GM15510 (cell line): Measurements from ENCODE around the gene RRAGA.
A peak's percentile ranks its signal among the peaks of the same experiment; 100 is the strongest.

ENCODE experiments used
- POLR2A ChIP-seq: IDR thresholded peaks from 3 replicates; pipeline ENCODE4 v1.6.1; 2011; ENCODE audit warnings: borderline replicate concordance; ENCODE audit not compliant: insufficient read length; ENCODE audit errors: extremely low read depth

RRAGA gene, protein sequence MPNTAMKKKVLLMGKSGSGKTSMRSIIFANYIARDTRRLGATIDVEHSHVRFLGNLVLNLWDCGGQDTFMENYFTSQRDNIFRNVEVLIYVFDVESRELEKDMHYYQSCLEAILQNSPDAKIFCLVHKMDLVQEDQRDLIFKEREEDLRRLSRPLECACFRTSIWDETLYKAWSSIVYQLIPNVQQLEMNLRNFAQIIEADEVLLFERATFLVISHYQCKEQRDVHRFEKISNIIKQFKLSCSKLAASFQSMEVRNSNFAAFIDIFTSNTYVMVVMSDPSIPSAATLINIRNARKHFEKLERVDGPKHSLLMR

DNA sequence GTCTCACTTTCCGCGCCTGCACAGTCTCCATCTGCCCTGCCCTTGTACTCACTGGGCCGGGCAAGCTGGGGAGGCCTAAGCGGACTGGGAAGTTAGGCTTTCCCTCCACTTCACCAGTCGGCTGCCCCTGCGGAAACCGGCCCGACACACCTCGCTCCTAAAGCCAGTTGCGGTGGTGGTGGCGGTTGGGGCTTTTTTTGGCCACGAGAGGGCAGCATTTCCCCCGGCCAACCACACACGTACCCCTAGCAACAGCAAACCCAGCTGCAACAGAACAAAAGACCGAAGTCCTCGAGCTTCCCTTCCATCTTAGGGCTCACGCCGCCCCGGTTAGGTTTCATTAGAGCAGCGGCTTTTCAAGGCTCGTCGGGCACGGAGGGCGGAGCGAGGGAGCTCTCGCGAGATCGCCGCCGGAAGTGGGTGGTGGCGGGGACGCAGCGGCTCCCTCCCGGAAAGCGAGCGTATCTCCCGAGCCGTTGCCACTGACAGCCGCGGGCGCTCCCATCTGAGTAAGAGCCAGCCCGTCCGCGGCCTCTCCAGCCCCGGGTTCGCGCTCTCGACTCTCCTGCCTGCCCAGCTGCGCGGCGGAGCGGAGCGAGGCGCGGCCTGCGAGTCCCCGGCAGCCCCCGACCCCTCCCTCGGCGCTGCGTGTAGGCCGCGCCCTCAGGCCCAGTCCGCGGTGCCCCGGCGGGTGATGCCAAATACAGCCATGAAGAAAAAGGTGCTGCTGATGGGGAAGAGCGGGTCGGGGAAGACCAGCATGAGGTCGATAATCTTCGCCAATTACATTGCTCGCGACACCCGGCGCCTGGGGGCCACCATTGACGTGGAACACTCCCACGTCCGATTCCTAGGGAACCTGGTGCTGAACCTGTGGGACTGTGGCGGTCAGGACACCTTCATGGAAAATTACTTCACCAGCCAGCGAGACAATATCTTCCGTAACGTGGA is at the start of gene RRAGA:
Gene RRAGA (plus strand): TSS at position 462 of the 951 bp plus-strand sequence. CDS start 233 bp downstream, at position 695.
- TF ChIP-seq POLR2A = peak; percentile 92

DNA sequence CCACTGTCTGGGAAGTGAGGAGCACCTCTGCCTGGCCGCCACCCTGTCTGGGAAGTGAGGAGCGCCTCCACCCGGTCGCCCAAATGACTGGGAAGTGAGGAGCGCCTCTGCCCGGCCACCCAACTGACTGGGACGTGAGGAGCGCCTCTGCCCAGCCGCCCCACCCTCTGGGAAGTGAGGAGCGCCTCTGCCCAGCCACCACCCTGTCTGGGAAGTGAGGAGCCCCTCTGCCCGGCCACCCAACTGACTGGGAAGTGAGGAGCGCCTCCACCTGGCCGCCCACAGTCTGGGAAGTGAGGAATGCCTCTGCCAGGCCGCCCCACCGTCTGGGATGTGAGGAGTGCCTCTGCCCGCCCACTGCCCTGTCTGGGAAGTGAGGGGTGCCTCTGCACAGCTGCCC is 49.1 kb upstream of the RRAGA start:
- no peak for TF ChIP-seq POLR2A

DNA sequence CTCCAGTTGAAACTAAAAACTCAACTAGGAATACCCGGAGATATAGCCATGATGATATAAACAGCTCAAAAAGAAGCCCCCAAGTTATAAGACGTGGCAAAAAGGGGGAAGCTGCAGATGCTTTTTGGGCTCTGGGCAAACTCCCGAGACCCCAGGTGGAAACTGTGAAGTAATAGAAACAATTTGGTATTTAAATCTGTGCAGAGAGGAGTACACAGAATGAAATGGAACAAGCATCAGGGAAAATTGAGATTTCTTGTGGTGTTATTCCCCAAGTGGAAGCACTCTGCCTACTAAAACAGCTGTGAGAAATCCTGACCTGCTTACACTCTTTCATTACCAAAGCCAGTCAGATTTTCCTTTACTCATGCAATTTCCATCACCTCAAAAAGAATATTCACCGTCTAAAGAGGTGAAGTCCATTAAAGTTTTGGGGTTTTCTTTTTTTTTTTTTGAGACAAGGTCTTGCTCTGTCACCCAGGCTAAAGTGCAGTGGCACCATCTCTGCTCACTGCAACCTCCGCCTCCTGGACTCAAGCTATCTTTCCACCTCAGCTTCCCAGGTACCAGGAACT is 39.7 kb upstream of the RRAGA start:
- TF ChIP-seq POLR2A = no peak

DNA sequence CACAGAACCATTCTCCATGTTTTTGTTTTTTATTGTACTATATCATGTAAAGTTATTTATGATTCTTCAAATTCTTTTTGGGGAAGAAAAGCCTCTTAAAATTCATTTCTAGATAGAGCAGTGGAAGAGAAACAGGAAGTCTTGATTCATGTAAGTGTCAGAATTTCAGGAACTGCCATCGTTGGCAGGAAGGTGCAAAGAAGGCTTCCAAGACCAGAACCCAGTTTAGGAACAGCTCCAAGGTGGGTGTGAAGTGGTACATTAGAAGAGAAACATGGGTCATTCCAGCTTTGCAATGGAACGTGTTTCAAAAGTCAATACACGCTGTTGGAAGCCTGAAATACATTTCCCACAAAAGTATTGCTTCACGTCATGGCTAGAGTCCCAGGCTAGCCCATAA is 31.0 kb upstream of the RRAGA start:
- no peak for TF ChIP-seq POLR2A

DNA sequence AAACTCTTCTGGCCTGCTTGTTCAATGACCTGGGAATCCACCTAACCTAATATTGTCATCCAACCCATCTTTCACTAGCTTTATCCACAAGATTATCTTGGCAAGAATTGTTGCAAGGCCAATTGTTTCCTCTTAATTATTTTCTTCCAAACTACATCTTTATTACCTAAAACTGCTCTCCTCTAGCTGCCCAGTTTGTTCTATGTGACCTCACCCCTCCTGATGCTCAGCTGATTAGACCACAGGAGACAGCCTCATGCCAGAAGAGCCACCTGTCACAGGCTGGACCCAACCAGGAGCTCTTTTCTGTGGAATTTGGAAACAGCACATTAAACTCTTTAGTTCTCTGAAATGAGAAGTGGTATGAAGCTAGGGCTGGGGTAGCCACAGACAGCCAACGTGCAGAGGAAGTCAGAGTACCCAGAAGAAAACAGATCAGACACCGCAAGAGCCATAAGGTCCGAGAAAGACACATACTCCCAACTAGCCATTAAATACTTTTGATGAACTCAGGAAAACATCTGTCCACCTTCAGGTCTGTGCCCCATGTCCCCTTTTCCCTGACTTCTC is 28.3 kb upstream of the RRAGA start:
- TF ChIP-seq POLR2A = no peak

DNA sequence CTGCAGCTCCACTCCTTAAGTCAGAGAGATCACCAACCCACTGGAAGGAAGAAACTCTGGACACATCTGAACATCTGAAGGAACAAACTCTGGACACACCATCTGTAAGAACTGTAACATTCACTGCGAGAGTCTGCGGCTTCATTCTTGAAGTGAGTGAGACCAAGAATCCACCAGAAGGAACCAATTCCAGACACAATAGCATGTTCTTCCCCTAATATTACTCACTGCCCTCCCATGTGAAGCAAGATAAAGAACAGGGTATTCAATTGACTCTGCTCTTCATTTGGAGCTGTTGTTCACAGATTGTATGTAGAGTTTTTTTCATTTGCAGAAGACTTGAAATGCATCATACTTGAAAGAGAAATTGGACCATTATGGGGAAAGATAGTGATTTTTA is 27.0 kb upstream of the RRAGA start:
- no peak for TF ChIP-seq POLR2A

DNA sequence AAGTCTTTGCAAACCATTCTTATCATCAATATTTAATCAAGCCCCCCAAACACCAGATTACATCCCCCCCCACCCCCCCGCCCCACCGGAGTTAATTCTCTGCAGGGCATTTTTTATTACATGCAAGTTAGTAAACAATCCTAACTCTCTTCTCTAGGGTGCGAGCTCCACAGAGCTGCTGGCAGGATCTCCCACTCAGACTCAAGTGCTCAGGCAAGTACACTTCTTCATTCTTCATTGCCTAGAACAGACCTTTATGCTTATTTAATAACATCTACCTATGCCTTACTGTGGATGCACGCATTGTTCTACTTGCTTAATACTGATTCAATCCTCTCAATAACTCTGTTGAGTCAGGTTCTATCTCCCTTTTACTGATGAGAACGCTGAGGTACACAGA is 26.1 kb upstream of the RRAGA start:
- no peak for TF ChIP-seq POLR2A

DNA sequence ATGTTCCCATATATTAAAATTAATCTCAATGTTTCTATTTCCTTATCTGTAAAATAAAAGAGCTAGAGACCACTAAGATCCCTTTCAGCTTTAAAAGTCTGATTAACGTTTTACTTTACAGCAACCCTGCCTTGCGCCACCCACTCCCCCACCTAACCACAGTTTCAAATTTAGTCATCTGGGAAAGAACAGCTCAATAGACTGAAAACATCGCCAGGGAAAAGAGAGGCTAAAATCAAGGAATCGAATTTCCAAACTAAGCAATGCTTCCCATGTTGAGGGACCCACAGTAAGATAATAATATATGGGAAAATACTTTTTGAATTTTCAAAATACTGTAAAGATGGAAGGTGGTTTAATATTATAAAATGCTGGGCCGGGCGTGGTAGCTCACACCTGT is 22.9 kb upstream of the RRAGA start:
- TF ChIP-seq POLR2A = no peak

DNA sequence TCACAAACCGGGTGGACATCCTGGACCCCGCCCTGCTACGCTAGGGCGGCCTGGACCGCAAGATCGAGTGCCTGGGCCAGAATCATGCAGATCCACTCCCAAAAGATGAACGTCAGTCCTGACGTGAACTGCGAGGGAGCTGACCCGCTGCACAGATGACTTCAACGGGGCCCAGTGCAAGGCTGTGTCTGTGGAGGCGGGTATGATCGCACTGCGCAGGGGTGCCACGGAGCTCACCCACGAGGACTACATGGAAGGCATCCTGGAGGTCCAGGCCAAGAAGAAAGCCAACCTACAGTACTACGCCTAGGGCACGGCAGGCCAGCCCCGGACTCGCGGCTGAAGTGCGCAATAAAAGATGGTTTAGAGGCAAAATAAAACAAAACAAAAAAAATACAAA is 21.4 kb upstream of the RRAGA start:
- TF ChIP-seq POLR2A = no peak

DNA sequence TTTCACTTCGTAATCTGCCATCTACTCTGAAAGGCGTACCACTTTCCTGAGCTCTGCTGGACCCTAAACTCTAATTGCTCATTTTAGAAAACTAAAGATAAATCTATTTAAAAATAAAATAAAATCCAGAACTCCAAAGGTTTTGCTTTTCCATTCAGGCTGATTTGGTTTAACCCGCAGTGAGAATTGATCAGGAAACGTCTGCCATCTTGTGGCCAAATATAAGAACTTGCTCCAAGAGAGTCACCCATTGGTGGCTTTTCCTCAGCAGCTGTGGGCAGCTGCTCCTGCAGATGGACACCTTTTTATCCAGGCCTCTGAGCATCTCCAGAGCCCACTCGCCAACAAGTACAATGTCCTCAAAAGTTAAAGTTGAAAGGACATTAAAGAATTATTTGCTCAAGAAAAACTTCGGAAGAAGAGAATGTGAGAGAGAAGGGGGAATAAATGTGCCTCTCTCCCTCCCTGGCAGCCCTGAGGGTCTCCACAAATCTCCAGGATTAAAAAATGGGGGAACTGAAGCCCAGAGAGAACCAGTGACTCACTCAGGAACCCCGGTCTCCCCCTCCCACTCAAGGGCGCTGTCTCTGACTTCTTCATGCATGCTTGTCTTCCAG is 20.3 kb upstream of the RRAGA start:
- no peak for TF ChIP-seq POLR2A

DNA sequence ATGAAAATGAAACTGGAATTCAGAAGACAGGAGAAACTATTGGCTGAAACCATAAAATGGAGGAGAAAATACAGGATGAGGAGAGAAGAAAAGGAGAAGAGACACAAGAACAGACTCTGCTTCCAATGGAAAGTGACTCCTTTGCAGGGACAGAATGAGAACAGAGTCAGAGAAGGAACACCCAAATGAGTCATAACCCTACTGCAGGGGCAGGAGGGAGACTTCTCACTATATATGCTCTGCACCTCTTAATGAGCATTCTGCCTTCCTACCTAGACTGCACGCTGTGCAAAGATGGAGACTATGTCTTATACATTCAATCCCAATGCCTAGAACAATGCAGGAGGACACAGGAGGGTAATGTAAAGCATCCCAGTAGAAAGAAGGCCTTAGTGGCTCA is 18.3 kb upstream of the RRAGA start:
- no peak for TF ChIP-seq POLR2A

DNA sequence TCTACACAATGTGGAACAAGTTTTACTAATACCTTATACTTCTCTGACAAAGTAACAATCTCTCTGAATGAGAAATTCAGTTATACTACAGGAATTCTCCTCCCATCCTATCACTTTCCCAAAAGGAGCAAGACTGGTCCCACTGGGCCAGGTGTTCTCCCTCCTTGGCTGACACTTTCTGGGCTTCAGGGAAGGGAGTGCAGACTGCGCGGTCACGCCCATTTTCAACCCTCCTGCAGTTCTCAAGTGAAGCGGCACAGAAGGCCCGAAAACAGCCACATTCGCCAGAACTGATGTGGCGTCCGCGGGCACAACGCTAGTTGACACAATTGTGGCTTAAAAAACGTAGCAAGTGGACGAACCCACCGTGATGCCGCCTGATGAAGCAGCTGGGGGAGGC is 16.8 kb upstream of the RRAGA start:
- TF ChIP-seq POLR2A = no peak

DNA sequence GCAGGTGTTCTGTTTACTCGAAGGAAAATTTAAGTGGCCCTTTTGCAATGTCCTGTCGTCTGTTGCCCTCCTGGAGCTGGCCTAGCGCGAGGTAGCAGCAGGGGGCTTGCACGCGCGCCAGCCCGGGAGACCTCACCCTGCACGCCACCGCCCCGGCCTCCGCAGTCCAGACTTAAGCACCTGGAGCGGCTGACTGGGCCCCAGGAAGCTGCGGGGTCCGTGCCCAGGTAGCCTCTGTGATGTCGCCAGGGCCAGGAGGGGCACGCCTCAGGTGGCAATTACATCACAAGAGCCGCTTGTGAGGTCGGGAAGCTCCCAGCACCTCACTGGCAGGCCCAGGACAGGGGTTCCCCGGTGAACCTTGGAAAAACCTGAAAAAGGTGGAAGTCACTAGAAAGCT is 16.2 kb upstream of the RRAGA start, which contains the start of gene SAXO1:
Gene SAXO1 (minus strand): TSS at position 195 of the 400 bp plus-strand sequence. CDS start 301 bp downstream, outside the sequence.
- no peak for TF ChIP-seq POLR2A

DNA sequence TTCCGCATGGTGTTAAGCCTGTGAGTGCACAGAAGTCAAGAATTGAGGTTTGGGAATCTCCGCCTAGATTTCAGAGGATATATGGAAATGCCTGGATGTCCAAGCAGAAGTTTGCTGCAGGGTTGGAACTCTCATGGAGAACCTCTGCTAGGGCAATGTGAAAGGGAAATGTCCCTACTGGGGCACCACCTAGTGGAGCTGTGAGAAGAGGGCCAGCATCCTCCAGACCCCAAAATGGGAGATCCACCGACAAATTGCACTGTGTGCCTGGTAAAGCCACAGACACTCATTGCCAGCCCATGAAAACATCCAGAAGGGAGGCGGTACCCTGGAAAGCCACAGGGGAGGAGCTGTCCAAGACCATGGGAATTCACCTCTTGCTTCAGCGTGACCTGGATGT is 12.6 kb upstream of the RRAGA start:
- no peak for TF ChIP-seq POLR2A
